Measurements from ENCODE around the gene IQCM.

- TF ChIP-seq CTCF (conservative IDR thresholded peaks at IDR 0.05; ENCODE audit: low read length) (no peak), EZH2phosphoT487 (IDR thresholded peaks at IDR 0.05; ENCODE audit: borderline replicate concordance) (no peak)
Measured at GRCh38 chr4:149349541-149349940, 466.1 kb downstream of the IQCM start.

Data from Loucy (cell line).